NCI-H748 (cell line): ENCODE results near the gene SERPIND1.

Source experiments
- DNase-seq: peaks from one replicate; lab custom pipeline; 2025; ENCODE audit not compliant: unreplicated experiment; lab: John Stamatoyannopoulos, UW

Gene SERPIND1

GRCh38 chr22:20771918-20772625, 1.8 kb upstream of the SERPIND1 start:
- no peak for DNase-seq

- no peak for DNase-seq
These were observed 969 bp downstream of the SERPIND1 start for GRCh38 chr22:20774882-20775281.

- no peak for DNase-seq
These were observed 1.5 kb downstream of the SERPIND1 start for GRCh38 chr22:20775342-20775895.

GRCh38 chr22:20776624-20777405, 2.9 kb downstream of the SERPIND1 start:
- DNase-seq, result no peak

GRCh38 chr22:20777420-20778177, 3.7 kb downstream of the SERPIND1 start:
- DNase-seq, result peak; percentile 20

- DNase-seq, result no peak
These were observed 5.3 kb downstream of the SERPIND1 start for GRCh38 chr22:20779014-20779817.

- DNase-seq, result no peak
These were observed 5.9 kb downstream of the SERPIND1 start for GRCh38 chr22:20779818-20780158.

GRCh38 chr22:20781272-20781990, 7.5 kb downstream of the SERPIND1 start:
- DNase-seq, result no peak

- DNase-seq, result no peak
These were observed 8.2 kb downstream of the SERPIND1 start for GRCh38 chr22:20782083-20782482.

GRCh38 chr22:20782596-20783299, 8.8 kb downstream of the SERPIND1 start:
- no peak for DNase-seq

- no peak for DNase-seq
These were observed 9.4 kb downstream of the SERPIND1 start for GRCh38 chr22:20783300-20783673.

- peak; percentile 34 for DNase-seq
These were observed 10.2 kb downstream of the SERPIND1 start for GRCh38 chr22:20783844-20784723.

GRCh38 chr22:20785415-20785814, 11.5 kb downstream of the SERPIND1 start:
- no peak for DNase-seq

- DNase-seq, result no peak
These were observed 12.1 kb downstream of the SERPIND1 start for GRCh38 chr22:20786048-20786447.

GRCh38 chr22:20786536-20786979, 12.6 kb downstream of the SERPIND1 start:
- no peak for DNase-seq

GRCh38 chr22:20787223-20787622, 13.3 kb downstream of the SERPIND1 start:
- no peak for DNase-seq

GRCh38 chr22:20787746-20788626, 14.1 kb downstream of the SERPIND1 start:
- no peak for DNase-seq
